NCI-H2196 (cell line): ENCODE results near the gene AUTS2.

ENCODE experiments used
- DNase-seq: peaks from one replicate; lab custom pipeline; 2025; ENCODE audit not compliant: unreplicated experiment; lab: John Stamatoyannopoulos, UW

AUTS2 gene

GRCh38 chr7:70474639-70475234 is 876.5 kb downstream of the AUTS2 start:
- no peak for DNase-seq

GRCh38 chr7:70477036-70478010 is 879.0 kb downstream of the AUTS2 start:
- no peak for DNase-seq

GRCh38 chr7:70479153-70480021 is 881.1 kb downstream of the AUTS2 start:
- no peak for DNase-seq

- DNase-seq: no peak
Measured at GRCh38 chr7:70480927-70481569, 882.8 kb downstream of the AUTS2 start.

- no peak for DNase-seq
Measured at GRCh38 chr7:70481570-70482123, 883.4 kb downstream of the AUTS2 start.

GRCh38 chr7:70484255-70484654 is 886.0 kb downstream of the AUTS2 start:
- DNase-seq: no peak

GRCh38 chr7:70486977-70487376 is 888.7 kb downstream of the AUTS2 start:
- no peak for DNase-seq

- DNase-seq: no peak
Measured at GRCh38 chr7:70487428-70487827, 889.2 kb downstream of the AUTS2 start.

- DNase-seq: no peak
Measured at GRCh38 chr7:70487886-70488285, 889.6 kb downstream of the AUTS2 start.

GRCh38 chr7:70489813-70490212 is 891.5 kb downstream of the AUTS2 start:
- DNase-seq: no peak

GRCh38 chr7:70492625-70493024 is 894.4 kb downstream of the AUTS2 start:
- DNase-seq: no peak

GRCh38 chr7:70494225-70495032 is 896.2 kb downstream of the AUTS2 start:
- DNase-seq: no peak

GRCh38 chr7:70495033-70495376 is 896.7 kb downstream of the AUTS2 start:
- DNase-seq: no peak

GRCh38 chr7:70497793-70498192 is 899.5 kb downstream of the AUTS2 start:
- DNase-seq: no peak

- no peak for DNase-seq
Measured at GRCh38 chr7:70498232-70498992, 900.1 kb downstream of the AUTS2 start.

GRCh38 chr7:70500261-70500660 is 902.0 kb downstream of the AUTS2 start:
- no peak for DNase-seq

- DNase-seq: no peak
Measured at GRCh38 chr7:70502117-70502863, 904.0 kb downstream of the AUTS2 start.

- DNase-seq: no peak
Measured at GRCh38 chr7:70504254-70504653, 906.0 kb downstream of the AUTS2 start.
